ENCODE results near the gene SORCS3.

SORCS3 gene

DNA sequence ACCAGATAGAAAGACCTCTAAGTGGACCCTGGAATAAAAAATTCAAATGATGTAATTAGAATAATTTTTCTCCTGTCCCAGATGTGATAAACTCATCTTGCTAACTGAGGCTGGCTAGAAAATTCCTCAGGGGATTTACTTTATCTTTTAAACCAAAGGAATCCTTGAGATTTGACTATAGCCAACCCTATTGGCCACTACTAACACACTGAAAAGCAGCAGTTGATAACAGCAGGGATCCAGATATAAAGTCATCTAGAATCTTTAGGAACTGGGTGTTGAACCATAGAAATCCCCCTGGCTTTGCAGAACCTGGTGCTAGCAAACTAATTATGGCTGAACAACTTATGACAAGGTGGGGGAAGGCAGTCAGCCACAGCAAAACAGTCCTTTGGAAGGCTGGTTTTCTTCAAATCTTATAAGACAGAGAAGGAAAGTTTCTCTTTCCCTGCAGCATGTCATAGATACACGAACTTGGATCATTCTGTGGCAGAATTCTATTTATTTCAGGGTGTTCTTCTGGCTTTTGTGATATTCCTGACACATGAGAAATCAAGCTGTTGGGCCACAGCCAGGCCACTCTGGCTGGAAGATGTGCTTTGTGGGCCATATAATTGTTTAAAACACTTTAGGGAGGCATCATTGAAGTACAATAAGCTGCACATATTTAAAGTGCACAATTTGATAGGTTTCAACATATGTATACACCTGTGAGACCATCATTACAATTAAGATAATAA lies 643.6 kb downstream of the SORCS3 start:
- Histone ChIP-seq H4K20me1 (ENCODE audit: low read depth, low read length) (no peaks in the 10 kb centered on the region), H3K27ac (ENCODE audit: low read depth, low read length) (no peak overlapping the region), H3K9ac (ENCODE audit: low read length) (no peak overlapping the region), H3K4me2 (ENCODE audit: low read depth, low read length, poor library complexity, severe bottlenecking) (no peak overlapping the region), H3K36me3 (ENCODE audit: low read length) (no peaks in the 10 kb centered on the region), H3K9me2 (replicated peaks; ENCODE audit: insufficient read depth, low read length) (no peaks in the 10 kb centered on the region), H3K9me3 (ENCODE audit: insufficient read depth, low read length) (no peaks in the 10 kb centered on the region), H3K27me3 (ENCODE audit: low read length) (no peaks in the 10 kb centered on the region), H3F3A (ENCODE audit: insufficient read depth) (no peaks in the 10 kb centered on the region), H2AFZ (ENCODE audit: low read depth, low read length, severe bottlenecking) (no peak overlapping the region), H3K79me2 (ENCODE audit: insufficient read depth, low read length) (no peaks in the 10 kb centered on the region), H3K4me3 (ENCODE audit: insufficient read depth, low read length, poor library complexity, severe bottlenecking) (no peak overlapping the region)
- TF ChIP-seq EZH2phosphoT487 (conservative IDR thresholded peaks at IDR 0.05; ENCODE audit: low read length), result no peak
- TF ChIP-seq, protein P1, sequence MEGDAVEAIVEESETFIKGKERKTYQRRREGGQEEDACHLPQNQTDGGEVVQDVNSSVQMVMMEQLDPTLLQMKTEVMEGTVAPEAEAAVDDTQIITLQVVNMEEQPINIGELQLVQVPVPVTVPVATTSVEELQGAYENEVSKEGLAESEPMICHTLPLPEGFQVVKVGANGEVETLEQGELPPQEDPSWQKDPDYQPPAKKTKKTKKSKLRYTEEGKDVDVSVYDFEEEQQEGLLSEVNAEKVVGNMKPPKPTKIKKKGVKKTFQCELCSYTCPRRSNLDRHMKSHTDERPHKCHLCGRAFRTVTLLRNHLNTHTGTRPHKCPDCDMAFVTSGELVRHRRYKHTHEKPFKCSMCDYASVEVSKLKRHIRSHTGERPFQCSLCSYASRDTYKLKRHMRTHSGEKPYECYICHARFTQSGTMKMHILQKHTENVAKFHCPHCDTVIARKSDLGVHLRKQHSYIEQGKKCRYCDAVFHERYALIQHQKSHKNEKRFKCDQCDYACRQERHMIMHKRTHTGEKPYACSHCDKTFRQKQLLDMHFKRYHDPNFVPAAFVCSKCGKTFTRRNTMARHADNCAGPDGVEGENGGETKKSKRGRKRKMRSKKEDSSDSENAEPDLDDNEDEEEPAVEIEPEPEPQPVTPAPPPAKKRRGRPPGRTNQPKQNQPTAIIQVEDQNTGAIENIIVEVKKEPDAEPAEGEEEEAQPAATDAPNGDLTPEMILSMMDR (IDR thresholded peaks at IDR 0.05; ENCODE audit: insufficient read depth, low read length, poor library complexity, severe bottlenecking), result no peak

DNA sequence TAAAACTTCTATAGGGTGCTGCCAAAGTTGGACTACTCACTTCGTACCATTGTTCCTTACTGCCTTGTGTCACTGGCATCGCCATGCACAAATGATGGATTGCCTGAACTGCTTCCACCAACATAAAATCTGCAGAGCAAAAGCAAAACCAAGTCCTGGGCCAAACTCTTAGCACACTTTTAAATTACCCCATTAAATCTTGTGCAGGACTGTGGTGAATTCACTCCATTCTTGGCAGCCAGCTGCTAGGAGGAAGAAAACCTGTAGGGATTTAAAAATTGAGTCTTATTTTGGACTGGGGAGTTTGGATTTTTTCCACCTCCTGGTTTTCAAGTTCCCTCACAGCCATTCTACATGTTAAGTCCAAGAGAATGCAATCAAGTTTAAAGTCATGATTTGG lies 646.9 kb downstream of the SORCS3 start:
- no peaks in the 10 kb centered on the region for H3K27me3 ChIP-seq (ENCODE audit: low read length)
- no peak overlapping the region for H2AFZ ChIP-seq (ENCODE audit: low read depth, low read length, severe bottlenecking)
- no peak overlapping the region for H3K27ac ChIP-seq (ENCODE audit: low read depth, low read length)

DNA sequence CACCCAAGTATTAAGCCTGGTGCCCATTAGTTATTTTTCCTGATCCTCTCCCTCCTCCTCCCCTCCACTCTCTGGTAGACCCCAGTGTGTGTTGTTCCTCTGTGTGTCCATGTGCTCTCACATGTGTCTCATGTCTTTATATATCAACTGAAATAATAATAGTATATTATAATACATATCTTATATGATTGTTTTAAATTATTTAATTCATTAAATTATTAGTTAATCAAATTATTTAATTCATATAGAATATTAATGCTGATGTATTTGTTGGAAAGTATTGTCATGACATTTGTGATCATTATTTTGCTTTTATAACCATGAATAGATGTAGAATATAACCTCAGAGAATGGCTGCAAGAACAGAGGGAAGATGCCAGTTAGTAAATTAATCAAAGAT lies 647.5 kb downstream of the SORCS3 start:
- H4K20me1 ChIP-seq (ENCODE audit: low read depth, low read length), result no peaks in the 10 kb centered on the region
- H3K79me2 ChIP-seq (ENCODE audit: insufficient read depth, low read length), result no peaks in the 10 kb centered on the region
- no peaks in the 10 kb centered on the region for H3K36me3 ChIP-seq (ENCODE audit: low read length)
- TF ChIP-seq, protein P1 (IDR thresholded peaks at IDR 0.05; ENCODE audit: insufficient read depth, low read length, poor library complexity, severe bottlenecking), result no peak
- H3K27ac ChIP-seq (ENCODE audit: low read depth, low read length), result no peak overlapping the region
- H3K9me3 ChIP-seq (ENCODE audit: insufficient read depth, low read length), result no peaks in the 10 kb centered on the region
- H3F3A ChIP-seq (ENCODE audit: insufficient read depth), result no peaks in the 10 kb centered on the region
- no peaks in the 10 kb centered on the region for H3K27me3 ChIP-seq (ENCODE audit: low read length)
- no peak overlapping the region for H3K4me3 ChIP-seq (ENCODE audit: insufficient read depth, low read length, poor library complexity, severe bottlenecking)
- no peak overlapping the region for H3K9ac ChIP-seq (ENCODE audit: low read length)
- H3K9me2 ChIP-seq (replicated peaks; ENCODE audit: insufficient read depth, low read length), result no peaks in the 10 kb centered on the region
- no peak overlapping the region for H2AFZ ChIP-seq (ENCODE audit: low read depth, low read length, severe bottlenecking)
- no peak overlapping the region for H3K4me2 ChIP-seq (ENCODE audit: low read depth, low read length, poor library complexity, severe bottlenecking)

More for the DNA sequence above, 646.9 kb downstream of the SORCS3 start:
- Histone ChIP-seq H3K9ac (ENCODE audit: low read length) (no peak overlapping the region), H3K9me2 (replicated peaks; ENCODE audit: insufficient read depth, low read length) (no peaks in the 10 kb centered on the region), H3K36me3 (ENCODE audit: low read length) (no peaks in the 10 kb centered on the region), H3K9me3 (ENCODE audit: insufficient read depth, low read length) (no peaks in the 10 kb centered on the region), H3K4me3 (ENCODE audit: insufficient read depth, low read length, poor library complexity, severe bottlenecking) (no peak overlapping the region), H3K79me2 (ENCODE audit: insufficient read depth, low read length) (no peaks in the 10 kb centered on the region), H3F3A (ENCODE audit: insufficient read depth) (no peaks in the 10 kb centered on the region), H4K20me1 (ENCODE audit: low read depth, low read length) (no peaks in the 10 kb centered on the region), H3K4me2 (ENCODE audit: low read depth, low read length, poor library complexity, severe bottlenecking) (no peak overlapping the region)
- TF ChIP-seq EZH2phosphoT487 (conservative IDR thresholded peaks at IDR 0.05; ENCODE audit: low read length), result no peak
- TF ChIP-seq, protein P1 (IDR thresholded peaks at IDR 0.05; ENCODE audit: insufficient read depth, low read length, poor library complexity, severe bottlenecking), result no peak
